Activated CD8-positive, alpha-beta memory T cell treated with anti-CD3 and anti-CD28 coated beads for 36 hours (primary cell): ENCODE results near the gene ASB2. TPM values are rescaled to one million over a fixed set of nuclear protein-coding genes. Genes with fewer than 3 reads are reported as not detected.

Experiments used
- CTCF ChIA-PET: fragments of 350-600 bp; sonication (Branson Sonifier 250); formaldehyde crosslinking; loops from one replicate; lab custom pipeline; 2021; ENCODE audit warnings: antibody characterized with exemption; lab: Charles Lee
- POLR2A ChIA-PET: fragments of 350-600 bp; sonication (Branson Sonifier 250); formaldehyde crosslinking; loops from one replicate; lab custom pipeline; 2021; ENCODE audit warnings: antibody characterized with exemption; lab: Charles Lee
- total RNA-seq, 2 experiments: library from RNA; stranded (reverse); gene quantifications; one replicate each; pipeline ENCODE4 v1.2.3, GENCODE V29; 2021

Gene ASB2
- total RNA-seq, 2 experiments from 2014 or later = 68.2 to 75.9 TPM

DNA sequence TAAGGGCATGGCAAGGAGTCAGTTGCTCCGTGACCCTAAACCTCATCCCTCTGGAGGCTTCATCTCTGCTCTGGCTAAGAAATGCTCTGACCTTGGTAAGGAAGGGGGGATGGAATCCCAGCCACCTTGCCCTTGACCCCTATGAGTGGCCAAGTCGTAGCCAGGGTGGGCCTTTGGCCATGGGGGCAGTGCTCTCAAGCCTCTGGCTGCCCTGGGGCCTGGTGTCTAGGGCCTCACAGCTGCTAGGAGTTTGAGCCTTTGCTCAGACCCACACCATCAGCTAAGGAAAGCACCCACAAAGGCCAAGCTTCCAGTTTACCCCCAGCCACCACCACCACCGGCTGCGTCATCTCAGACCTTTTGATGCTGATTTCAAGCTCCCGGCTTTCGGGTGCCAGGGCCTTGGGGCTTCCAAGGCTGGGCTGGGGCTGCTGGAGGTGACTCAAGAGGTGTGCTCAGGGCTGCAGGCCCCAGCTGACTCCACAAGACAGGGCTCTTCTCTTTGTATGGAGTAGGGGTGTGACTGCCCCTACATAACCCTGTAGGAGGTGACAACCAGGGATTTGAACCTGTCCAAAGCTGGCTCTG lies 3.7 kb downstream of the ASB2 start:
- POLR2A ChIA-PET = interaction anchor here (7.0 kb wide), 1 partner anchor 12 kb away, joined by 91 read pairs; no protein-coding TSS in a partner anchor
- CTCF ChIA-PET = interaction anchor here (0.8 to 5.3 kb wide), 5 partner anchors 12 to 33 kb away, joined by 3 to 66 read pairs (median 6); no protein-coding TSS in a partner anchor

DNA sequence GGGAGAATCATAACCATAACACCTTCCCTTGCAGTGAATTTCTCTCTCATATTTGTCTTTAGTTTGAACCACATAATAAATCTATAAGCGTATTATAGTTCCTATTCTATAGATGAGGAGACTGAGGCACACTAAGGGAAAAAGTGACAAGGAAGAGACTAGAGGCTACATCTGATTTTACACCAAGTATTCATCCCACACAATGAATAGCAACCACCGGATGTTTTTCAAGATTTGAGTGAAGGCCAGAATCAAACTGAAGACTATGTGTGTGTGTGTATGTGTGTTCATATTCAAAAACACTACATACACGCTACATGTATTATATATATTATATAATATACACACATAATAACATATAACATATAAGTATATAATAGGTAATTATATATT lies 4.7 kb downstream of the ASB2 start:
- CTCF ChIA-PET = interaction anchor here (0.9 to 5.3 kb wide), 10 partner anchors 11 to 34 kb away, joined by 3 to 66 read pairs (median 6); partner anchors contain the start of gene CCDC197
- POLR2A ChIA-PET = interaction anchor here (1.0 to 7.0 kb wide), 3 partner anchors 11 to 32 kb away, joined by 3 to 91 read pairs (median 9); no protein-coding TSS in a partner anchor

DNA sequence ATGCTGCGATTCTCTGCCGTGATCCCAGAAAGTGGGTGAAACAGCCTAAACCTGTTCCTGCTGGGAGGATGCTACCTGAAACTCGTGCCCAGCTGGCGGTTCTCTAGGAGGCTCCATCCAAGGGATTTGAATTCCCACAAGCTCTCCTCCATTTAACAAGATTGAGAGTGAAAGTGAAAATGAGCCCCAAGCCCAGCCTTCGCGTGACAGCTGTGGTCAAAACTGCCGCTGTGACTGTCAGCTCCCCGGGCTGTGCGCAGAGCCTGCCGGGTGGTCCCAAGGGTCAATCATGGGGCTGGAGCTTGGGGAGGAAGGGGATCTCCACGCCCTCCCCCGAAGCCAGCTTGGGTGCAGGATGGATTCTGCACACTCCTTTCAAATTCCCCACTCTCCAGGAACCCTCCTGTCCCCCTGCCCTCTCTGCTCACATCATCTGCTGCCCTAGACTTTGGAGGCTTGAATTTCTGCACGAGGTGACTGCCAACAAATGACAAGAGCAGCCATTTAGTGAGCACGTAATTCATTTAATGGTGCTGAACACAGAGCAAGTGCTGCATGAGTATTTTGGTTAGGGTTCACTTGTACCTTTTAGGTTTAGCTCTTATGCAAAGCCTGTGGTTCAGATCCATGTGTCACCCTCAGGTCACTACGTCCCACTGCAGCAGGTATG lies 5.3 kb downstream of the ASB2 start:
- ChIA-PET CTCF (interaction anchor here (0.7 to 5.3 kb wide), 12 partner anchors 8 to 35 kb away, joined by 3 to 66 read pairs (median 4); partner anchors contain the start of gene CCDC197), POLR2A (interaction anchor here (1.0 to 7.0 kb wide), 3 partner anchors 11 to 31 kb away, joined by 3 to 91 read pairs (median 9); no protein-coding TSS in a partner anchor)

DNA sequence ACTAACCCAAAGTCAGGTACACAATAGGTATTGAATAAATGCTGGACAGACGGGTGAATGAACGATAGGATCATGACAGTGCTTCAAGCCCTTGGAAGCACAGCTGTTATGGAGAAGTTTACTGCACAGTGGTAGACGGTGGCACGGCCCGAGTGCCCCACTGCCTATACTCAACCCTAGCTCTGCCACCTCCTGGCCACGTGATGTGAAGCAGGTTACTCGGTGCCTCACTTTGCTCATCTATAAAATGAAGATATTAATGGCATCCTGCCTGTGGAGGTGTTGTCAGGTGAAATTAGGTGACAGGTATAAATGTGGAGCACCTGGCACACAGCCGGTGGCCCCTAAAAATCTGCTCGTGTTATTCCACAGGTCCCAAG lies 5.8 kb downstream of the ASB2 start:
- ChIA-PET CTCF (interaction anchor here (0.7 to 5.3 kb wide), 15 partner anchors 9 to 35 kb away, joined by 3 to 66 read pairs (median 4); partner anchors contain the start of gene CCDC197), POLR2A (interaction anchor here (0.6 to 7.0 kb wide), 4 partner anchors 10 to 904 kb away, joined by 3 to 91 read pairs (median 8); no protein-coding TSS in a partner anchor)

DNA sequence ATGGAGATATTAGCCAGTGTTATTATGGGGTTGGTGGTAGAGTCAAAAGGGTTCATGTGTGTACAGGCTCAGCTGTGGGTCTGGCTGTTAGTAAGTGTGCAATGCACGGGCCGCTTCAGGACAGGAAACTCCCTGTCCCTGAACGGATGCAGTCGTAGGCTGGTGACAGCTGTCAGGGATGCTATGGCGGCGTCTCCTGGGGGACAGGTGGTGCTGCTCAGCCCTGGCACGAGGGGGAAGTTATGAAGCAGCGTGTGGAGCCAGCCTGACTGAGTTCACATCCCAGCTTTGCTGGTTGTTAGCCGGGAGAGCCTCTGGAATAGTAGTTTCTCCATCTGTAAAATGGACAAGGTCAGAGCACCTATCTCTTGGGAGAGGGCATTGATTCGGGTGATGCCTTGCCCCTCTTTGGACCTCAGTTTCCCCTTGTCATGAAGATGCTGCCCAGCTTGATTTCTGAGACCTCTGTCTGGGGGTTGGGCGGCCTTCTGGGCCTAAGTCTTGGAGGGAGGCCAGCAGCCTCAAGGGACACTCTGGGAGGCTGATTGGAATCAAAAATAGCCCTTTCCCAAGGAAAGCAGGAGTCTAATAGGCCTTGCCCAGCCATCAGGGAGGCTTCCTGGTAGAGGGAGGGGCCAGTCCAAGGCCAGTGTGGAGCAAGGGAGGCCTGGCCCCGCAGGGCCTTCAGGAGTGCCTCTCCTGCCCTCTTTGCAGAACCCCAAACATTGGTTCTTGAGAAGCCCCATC lies 7.1 kb downstream of the ASB2 start:
- ChIA-PET POLR2A (interaction anchor here (7.0 kb wide), 1 partner anchor 9 kb away, joined by 91 read pairs; no protein-coding TSS in a partner anchor), CTCF (interaction anchor here (1.2 to 3.1 kb wide), 6 partner anchors 17 to 30 kb away, joined by 4 to 51 read pairs (median 9); no protein-coding TSS in a partner anchor)

DNA sequence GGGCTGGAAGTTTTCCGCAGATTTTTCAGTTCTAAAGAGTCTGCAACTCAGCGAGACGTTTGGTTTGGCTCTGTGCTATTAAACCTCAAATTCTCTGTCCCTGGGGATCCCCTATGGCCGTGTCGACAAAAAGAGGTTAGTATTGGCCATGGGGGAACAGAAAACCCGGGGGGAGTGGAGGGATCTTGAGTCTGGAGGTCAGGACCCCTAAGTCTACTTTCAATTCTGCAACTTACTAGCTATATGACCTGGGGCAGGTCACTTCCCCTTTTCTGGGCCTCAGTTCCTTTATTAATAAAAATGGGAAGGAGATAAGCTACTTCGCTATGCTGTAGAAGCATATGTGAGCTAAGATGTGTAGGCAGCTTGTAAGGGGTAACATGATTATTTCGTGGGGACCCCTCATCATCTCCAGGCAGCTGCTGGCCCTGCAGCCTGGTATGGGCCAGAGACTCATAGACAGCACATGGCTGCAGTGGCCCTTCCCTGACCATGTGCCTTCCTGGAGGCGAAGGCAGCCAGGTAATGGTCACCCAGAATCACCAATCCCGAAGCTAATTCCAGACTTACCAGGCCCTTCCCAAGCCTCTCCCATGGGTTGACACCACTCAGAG lies 8.6 kb downstream of the ASB2 start:
- POLR2A ChIA-PET = no interaction called here

DNA sequence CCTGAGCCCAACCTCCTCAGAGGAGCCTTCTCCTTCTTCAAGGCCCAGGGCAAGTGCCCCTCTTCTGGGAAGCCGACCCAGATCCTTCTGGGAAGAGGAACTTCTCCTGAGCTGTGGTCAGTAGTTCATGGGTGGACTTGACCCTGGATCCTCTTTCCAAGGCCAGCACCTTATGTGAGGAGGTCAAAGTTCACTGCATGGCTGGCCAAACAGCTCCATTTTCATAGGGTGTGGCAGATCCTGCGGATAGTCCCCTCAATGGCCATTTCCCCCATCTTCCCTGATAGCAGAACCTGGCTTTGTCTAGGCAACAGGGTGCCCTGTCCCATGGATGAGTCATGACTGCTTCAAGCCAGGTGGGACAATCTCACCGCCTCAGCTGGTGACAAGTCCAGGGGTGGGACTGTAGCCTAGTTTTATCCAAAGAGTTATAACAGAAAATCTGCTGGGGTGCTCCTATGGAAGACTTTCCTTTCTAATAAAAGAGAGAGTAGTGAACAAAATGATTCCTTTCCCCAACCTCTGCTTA lies 10.4 kb downstream of the ASB2 start:
- ChIA-PET POLR2A (no interaction called here), CTCF (interaction anchor here (1.3 to 3.7 kb wide), 4 partner anchors 9 to 26 kb away, joined by 3 to 26 read pairs (median 6); no protein-coding TSS in a partner anchor)

More for the DNA sequence above, 8.6 kb downstream of the ASB2 start:
- CTCF ChIA-PET = interaction anchor here (0.9 to 3.1 kb wide), 4 partner anchors 21 to 32 kb away, joined by 3 to 21 read pairs (median 4); no protein-coding TSS in a partner anchor

DNA sequence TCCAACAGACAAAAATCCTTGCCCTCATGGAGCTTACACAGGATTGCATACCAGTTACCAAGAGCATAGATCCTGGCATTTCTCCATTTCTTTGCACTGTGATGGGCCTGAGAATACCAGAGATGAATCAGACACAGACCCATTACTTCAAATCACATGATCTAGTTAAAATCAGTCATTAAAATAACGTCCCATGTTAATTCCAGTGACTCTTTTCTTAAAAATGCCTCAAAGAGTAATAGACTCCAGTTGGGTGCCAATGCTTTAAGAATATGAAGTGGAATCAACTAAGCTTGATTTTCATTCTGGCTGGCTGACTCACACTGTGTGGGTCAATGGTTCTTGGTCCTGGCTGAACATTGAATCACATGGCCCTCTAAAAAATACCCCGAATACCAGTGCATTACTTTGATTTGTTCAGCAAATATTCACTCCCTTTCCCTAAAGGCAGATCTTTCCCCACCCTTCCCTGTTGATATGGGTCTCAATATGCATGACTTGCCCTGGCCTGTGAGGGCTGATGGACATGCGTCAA lies 11.0 kb downstream of the ASB2 start:
- POLR2A ChIA-PET = no interaction called here
- CTCF ChIA-PET = interaction anchor here (1.3 to 3.7 kb wide), 4 partner anchors 10 to 26 kb away, joined by 3 to 26 read pairs (median 6); no protein-coding TSS in a partner anchor

DNA sequence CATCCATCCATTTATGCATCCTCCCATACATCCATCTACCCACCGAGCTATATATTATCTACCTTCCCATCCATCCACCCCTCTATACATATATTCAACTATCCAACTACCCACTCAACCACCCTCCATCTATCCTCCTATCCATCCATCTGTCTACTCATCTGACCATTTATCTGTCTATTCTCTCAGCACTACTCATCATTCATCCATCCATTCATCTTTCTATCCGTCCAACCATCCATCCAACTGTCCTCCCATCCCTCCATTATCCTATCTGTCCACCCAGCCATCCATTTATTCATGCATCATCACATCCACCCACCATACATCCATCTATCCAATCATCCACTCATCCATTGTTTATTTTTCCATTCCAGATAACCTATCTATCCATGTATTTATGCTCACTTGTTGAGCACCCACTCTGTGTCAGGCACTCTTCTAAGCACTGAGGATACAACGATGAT lies 11.5 kb downstream of the ASB2 start:
- ChIA-PET CTCF (interaction anchor here (1.3 to 3.7 kb wide), 5 partner anchors 9 to 25 kb away, joined by 3 to 26 read pairs (median 9); no protein-coding TSS in a partner anchor), POLR2A (no interaction called here)

DNA sequence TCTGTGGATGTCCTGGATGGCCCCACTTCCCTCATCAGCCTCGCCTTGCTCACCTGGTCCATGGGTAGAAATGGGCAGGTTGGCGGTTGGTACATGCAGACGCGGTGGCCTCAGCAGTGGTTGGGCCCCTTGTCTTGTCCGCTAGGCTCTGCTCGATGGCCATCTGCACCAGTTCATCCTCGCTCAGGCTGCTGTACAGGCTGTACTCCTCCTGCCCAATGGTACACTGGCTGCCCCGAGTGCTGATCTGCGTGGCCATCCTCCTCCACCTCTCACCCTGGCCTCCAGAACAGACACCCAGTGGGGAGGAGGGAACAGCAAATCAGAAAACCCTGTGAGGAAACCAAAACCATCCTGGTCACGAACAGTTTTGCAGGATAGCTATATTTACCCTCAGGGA lies 12.1 kb downstream of the ASB2 start:
- ChIA-PET POLR2A (interaction anchor here (7.8 kb wide), 1 partner anchor 8 kb away, joined by 91 read pairs; no protein-coding TSS in a partner anchor), CTCF (interaction anchor here (2.6 to 3.7 kb wide), 3 partner anchors 9 to 25 kb away, joined by 9 to 26 read pairs (median 13); no protein-coding TSS in a partner anchor)

DNA sequence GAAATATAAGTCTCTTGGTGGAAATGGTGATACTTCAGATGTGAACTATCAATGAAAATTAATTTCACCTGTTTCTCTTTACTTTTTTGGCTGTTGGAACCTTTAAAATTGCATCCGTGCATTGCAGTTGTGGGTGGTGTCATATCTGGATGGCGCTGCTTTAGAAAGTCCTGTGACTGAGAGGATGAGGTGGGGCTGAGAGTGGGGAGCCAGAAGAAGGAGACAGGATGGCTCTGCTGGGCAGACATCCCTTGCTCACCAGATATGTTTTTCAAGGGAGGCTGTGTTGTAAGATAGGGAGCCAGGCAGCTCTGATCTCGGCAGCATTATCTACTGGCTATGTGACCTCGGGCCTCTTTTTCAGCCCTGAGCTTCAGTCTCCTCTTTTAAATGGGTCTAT lies 12.7 kb downstream of the ASB2 start:
- CTCF ChIA-PET = interaction anchor here (1.1 to 6.0 kb wide), 6 partner anchors 8 to 168 kb away, joined by 3 to 66 read pairs (median 11); no protein-coding TSS in a partner anchor

DNA sequence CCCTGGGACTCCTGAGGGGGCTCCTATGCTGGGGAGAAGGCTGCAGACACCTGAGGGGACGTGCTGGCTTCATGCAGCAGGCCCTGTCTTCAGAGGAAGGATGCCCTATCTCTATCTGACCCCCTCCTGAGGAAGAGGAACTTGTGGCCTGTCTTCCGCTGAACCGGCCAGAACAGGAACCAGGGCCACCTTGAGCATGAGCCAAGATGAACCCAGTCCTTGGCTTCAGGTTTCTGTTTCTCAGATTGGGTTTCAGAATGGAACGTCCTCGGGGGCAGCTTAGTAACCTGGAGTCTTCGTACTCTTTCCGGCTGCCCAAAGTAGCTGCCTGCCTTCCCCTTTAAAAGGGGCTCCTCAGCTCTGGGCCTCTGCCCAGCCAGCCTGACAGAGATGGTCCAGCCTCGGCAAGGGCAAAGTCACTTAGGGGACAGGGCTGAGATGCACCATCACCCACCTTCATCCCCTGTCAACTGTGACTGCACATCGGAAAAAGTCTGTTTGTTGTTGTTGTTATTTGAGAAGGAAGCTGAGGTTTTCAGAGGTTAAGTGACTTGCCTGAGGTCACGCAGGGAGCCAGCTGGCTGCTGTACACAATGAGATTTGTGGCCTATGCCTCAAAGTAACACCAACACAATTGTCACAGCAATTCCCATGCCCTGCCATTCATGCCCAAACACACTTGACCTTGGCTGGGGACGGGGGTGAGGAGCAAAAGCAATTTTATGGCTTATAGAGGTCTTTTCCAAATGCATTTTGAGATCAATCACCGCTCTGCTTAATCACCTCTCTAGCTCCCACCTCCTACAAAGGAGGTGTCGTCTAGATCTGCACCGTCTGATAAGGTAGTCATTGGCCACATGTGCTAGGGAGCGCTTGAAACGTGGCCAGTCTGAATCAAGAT lies 13.4 kb downstream of the ASB2 start:
- ChIA-PET POLR2A (interaction anchor here (0.7 to 7.8 kb wide), 7 partner anchors 8 to 64 kb away, joined by 3 to 91 read pairs (median 4); partner anchors contain the start of gene ASB2), CTCF (interaction anchor here (0.8 to 6.0 kb wide), 6 partner anchors 9 to 169 kb away, joined by 3 to 66 read pairs (median 8); no protein-coding TSS in a partner anchor)

More for the DNA sequence above, 12.7 kb downstream of the ASB2 start:
- POLR2A ChIA-PET = interaction anchor here (0.7 to 7.8 kb wide), 5 partner anchors 9 to 64 kb away, joined by 3 to 91 read pairs (median 4); no protein-coding TSS in a partner anchor

DNA sequence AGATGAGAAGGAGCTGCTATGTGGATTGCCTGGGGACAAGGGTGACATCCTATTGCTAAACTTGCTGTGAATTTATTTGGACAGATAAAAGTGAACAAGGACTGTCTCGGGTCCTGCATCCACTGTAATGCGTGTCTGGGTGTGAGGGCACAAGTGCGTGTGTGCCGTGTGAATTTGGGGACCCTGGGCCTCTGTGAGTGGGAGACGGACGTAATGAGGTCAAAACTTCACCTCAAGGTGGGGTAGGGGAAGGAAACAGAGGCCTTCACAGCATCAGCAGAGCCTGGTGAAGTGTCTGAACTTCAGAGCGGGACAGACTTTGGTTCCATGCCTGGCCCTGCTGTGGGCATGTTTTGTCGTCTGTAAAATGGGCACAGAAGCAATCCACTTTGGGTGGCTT lies 14.8 kb downstream of the ASB2 start:
- ChIA-PET POLR2A (interaction anchor here (7.8 kb wide), 1 partner anchor 11 kb away, joined by 91 read pairs; no protein-coding TSS in a partner anchor), CTCF (interaction anchor here (1.1 to 6.0 kb wide), 4 partner anchors 11 to 22 kb away, joined by 3 to 66 read pairs (median 18); partner anchors contain the start of gene ASB2)

DNA sequence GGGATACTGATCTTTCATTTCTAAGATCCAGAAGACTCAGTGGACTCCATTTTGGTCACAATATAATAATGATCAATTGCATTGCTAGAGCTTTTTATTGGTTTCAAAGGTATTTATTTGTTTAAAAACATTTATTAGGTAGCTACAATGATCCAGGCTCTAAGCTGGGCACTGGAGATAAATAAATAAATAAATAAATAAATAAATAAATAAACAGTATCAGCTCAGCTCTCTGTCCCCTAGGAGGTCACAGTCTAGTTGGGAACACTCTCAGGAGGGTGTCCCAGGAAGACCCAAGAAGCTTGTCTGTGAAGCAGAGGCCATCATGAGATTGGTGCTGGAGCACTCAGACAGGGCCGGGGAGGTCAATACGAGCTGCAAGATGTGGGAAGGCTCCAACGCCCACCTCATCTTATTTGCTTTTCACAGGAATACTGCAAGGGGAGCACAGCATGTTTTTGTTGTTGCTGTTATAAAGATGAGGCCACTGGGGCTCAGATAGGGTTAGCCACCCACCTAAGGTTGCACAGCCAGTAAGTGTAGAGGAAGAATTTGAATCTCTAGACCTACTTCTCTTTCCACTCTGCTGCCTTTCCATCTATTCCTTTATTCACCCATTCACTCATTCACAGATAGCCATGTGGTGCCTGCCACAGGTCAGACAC lies 15.5 kb downstream of the ASB2 start:
- CTCF ChIA-PET = interaction anchor here (1.5 to 6.0 kb wide), 4 partner anchors 11 to 21 kb away, joined by 3 to 66 read pairs (median 39); partner anchors contain the start of gene ASB2
- POLR2A ChIA-PET = interaction anchor here (0.6 to 7.8 kb wide), 5 partner anchors 12 to 297 kb away, joined by 3 to 91 read pairs (median 4); no protein-coding TSS in a partner anchor

DNA sequence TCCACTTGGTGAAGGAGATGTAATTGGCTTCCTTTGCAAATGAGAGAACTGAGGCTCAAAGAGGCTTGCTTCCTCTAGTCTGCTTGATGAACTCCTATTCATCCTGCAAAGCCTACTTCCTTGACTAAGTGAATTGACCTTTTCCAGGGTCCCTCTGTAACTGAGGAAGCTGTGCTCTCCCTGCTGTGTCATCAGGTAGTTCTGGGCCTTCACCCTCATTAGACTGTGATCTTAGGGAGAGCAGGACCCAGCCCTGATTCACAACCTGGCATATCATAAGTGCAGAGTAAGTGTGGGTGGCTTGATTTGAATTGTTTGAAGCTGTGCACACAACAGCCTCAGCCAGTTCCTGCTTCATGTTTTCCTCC lies 16.3 kb downstream of the ASB2 start:
- POLR2A ChIA-PET = interaction anchor here (1.0 to 7.8 kb wide), 5 partner anchors 13 to 62 kb away, joined by 3 to 91 read pairs (median 4); no protein-coding TSS in a partner anchor
- CTCF ChIA-PET = interaction anchor here (3.8 to 6.0 kb wide), 3 partner anchors 12 to 20 kb away, joined by 34 to 66 read pairs (median 44); partner anchors contain the start of gene ASB2
